ENCODE data around the gene DRC7.

DRC7 gene

DNA sequence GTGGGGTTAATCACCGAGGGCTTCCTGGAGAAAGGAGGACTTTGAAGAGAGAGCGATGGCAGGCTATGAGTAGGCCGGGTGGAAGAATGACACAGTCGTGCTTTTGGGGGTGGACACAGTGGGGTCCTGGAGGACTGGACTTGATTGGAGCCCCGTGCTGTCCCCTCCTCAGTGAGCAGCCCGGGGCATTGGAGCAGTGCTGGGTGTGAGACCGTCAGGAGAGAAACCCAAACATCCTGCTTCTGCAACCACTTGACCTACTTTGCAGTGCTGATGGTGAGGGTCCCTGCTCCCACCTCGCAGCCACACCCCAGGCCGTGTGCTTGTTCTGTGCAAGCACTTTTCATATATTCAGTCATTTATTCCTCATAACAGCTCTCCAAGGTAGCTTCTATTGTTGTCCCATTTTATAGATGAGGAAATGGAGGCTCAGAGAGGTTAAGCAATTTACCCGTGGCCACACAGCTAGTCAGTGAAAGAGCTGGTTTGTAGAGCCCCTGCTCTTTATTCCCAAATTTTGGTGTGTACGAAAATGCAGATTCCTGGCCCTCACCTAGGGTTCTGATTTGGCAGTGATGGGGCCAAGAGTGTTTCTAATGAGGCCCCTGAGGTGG lies 38.2 kb upstream of the DRC7 start:
- FAIRE-seq: no peak
- no peak for DNase-seq (ENCODE audit: insufficient read length, low spot score)
- TF ChIP-seq CTCF (IDR thresholded peaks at IDR 0.05; ENCODE audit: insufficient read depth, missing control alignments): no peak

- no peak for DNase-seq (ENCODE audit: insufficient read length, low spot score)
- TF ChIP-seq CTCF (IDR thresholded peaks at IDR 0.05; ENCODE audit: insufficient read depth, missing control alignments): no peak
- FAIRE-seq: no peak
Measured at GRCh38 chr16:57657228-57657627, 37.4 kb upstream of the DRC7 start.

- TF ChIP-seq CTCF (IDR thresholded peaks at IDR 0.05; ENCODE audit: insufficient read depth, missing control alignments): no peak
- FAIRE-seq (no peak), DNase-seq (ENCODE audit: insufficient read length, low spot score) (no peak)
Measured at GRCh38 chr16:57658130-57658877, 36.3 kb upstream of the DRC7 start.

GRCh38 chr16:57658878-57659674 lies 35.5 kb upstream of the DRC7 start:
- no peak for TF ChIP-seq CTCF (IDR thresholded peaks at IDR 0.05; ENCODE audit: insufficient read depth, missing control alignments)
- DNase-seq (ENCODE audit: insufficient read length, low spot score) (no peak), FAIRE-seq (no peak)

DNA sequence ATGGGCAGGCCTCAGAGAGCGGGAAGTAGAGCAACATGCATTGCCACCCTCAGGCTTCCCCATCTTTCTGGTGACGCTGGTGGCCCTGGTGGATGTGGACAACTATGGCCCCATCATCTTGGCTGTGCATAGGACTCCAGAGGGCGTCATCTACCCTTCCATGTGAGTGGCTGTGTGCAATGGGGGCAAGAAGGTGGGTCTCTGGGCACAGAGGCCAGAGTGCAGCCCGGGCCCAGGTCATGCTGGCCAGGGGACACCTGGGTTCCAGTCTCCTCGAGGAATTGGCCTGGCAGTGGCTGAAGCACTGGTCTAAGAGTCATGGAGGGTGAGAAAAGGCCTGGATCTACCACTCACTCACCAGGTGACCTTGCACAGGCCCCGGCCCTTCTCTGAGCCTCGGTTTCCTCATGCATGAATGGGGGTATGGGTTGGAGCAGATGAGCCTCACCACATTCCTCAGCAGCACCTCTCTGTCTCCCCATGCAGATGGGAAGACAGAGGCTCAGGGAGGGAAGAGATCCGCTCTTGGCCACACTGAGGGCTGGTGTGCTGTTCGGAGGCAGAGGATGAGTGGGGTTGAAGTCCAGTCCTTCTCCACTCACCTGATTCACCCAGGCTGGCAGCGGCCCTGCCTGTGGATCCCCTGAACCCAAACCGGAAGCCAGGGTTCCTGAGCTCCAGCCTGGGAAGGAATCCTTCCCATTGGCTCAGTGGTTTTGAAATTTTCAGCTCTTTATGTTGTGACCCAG lies 33.7 kb upstream of the DRC7 start:
- TF ChIP-seq CTCF (IDR thresholded peaks at IDR 0.05; ENCODE audit: insufficient read depth, missing control alignments): no peak
- no peak for FAIRE-seq
- DNase-seq (ENCODE audit: insufficient read length, low spot score): no peak

DNA sequence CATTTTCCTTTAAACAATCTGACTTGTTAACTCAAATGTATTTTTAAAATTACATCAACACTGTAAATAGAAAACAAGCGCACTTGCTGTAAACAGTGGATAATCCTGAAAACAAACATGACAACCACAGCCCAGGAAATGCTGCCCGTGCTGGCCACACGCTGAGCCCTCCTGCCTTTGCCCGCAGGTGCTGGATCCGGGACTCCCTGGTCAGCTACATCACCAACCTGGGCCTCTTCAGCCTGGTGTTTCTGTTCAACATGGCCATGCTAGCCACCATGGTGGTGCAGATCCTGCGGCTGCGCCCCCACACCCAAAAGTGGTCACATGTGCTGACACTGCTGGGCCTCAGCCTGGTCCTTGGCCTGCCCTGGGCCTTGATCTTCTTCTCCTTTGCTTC lies 33.1 kb upstream of the DRC7 start:
- no peak for TF ChIP-seq CTCF (IDR thresholded peaks at IDR 0.05; ENCODE audit: insufficient read depth, missing control alignments)
- FAIRE-seq (no peak), DNase-seq (ENCODE audit: insufficient read length, low spot score) (no peak)
